Measurements from ENCODE around the gene TMX1.

Gene TMX1

GRCh38 chr14:51242545-51243490 is 2.8 kb downstream of the TMX1 start:
- DNase-seq (ENCODE audit: low spot score): no peak

DNA sequence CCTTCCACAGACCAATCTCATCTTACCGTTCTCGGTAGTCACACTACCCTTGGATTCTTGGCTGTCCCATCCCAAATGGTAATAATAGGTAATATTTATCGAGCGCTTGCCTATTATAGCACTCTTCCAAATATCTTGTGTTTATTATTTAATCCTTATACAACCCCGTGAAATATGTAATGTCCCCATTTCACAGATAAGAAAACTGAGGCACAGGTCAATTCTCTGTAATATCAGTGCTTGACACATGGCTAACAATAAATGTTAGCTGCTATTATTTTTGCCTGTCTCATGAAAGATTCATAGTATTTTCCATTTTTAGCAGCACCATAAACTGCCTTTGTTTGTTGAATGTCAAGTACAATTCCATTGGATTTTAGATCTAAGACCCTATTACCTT is 4.5 kb downstream of the TMX1 start:
- no peak for DNase-seq (ENCODE audit: low spot score)

- DNase-seq (ENCODE audit: low spot score): no peak
Measured at GRCh38 chr14:51246032-51246431, 6.0 kb downstream of the TMX1 start.

- no peak for DNase-seq (ENCODE audit: low spot score)
Measured at GRCh38 chr14:51248016-51248987, 8.3 kb downstream of the TMX1 start.

- no peak for DNase-seq (ENCODE audit: low spot score)
Measured at GRCh38 chr14:51251486-51251885, 11.4 kb downstream of the TMX1 start.

DNA sequence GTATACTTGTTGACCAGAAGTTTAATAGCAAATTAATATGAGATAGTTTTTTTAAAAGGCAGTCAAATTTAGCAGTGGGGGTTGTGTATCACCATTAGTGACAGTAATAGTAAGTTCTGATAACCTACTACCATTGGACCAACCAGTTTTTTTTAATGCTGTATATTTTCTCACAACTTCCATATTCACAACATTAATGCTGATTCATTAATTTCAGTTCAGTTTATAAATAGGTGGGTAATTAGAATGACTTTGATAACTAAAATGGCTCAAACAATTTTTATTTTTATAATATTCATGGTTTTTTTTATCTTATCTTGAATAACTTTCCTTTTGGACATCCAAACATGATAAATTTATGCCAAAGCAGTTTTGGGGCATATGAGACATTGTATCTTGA is 13.8 kb downstream of the TMX1 start:
- no peak for DNase-seq (ENCODE audit: low spot score)

DNA sequence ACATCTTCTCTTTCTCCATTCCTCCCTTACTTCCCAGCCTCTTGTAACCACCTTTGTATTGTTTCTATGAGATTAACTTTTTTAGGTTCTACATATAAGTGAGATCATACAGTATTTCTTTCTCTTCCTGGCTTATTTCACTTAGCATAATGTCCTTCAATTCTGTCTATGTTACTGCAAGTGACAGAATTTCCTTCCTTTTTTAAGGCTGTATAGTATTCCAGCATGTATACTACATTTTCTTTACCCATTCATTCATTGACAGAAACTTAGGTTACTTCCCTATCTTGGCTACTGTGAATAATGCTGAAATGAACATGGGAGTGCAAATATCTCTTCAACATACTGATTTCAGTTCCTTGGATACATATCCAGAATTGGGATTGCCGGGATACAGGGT is 18.2 kb downstream of the TMX1 start:
- DNase-seq (ENCODE audit: low spot score): no peak

DNA sequence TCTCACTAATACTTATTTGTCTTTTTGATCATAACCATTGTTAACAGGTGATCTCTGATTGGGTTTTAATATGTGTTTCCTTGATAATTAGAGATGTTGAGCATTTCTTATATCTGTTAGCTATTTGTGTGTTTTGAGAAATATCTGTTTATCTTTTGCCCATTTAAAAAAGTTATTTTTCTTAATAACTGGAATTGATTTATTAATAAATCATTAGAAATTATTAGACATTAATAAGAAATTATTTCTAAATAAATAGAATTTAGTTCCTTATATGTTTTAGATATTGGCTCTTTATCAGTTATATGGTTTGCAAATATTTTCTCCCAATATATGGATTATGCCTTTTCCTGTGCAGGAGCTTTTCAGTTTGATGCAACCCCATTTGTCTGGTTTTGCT is 18.7 kb downstream of the TMX1 start:
- DNase-seq (ENCODE audit: low spot score): no peak

GRCh38 chr14:51260225-51260624 is 20.2 kb downstream of the TMX1 start:
- DNase-seq (ENCODE audit: low spot score): no peak

- DNase-seq (ENCODE audit: low spot score): no peak
Measured at GRCh38 chr14:51261151-51261550, 21.1 kb downstream of the TMX1 start.

GRCh38 chr14:51262868-51263267 is 22.8 kb downstream of the TMX1 start:
- no peak for DNase-seq (ENCODE audit: low spot score)

DNA sequence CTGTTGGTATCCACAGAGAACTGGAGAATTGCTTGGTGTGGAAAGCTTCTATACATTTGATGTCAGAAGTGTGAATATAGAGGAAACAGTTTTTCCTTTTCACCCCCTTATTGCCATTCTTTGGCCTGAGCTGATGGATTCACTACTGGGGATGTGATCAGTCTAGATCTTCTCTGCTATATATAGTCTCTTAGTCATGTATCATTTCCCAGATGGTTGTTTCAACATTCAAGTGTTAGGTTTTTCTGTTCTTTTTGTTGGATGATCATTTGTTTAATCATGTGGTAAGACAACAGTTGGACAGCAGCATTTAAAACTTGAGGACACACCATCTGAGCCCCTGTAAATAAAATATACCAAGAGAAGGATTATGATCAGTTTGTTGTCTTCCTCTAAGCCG is 29.6 kb downstream of the TMX1 start:
- no peak for DNase-seq (ENCODE audit: low spot score)

- DNase-seq (ENCODE audit: low spot score): no peak
Measured at GRCh38 chr14:51276605-51277004, 36.6 kb downstream of the TMX1 start.

GRCh38 chr14:51277753-51278415 is 37.8 kb downstream of the TMX1 start:
- DNase-seq (ENCODE audit: low spot score): no peak

GRCh38 chr14:51282517-51282916 is 42.5 kb downstream of the TMX1 start:
- DNase-seq (ENCODE audit: low spot score): no peak

DNA sequence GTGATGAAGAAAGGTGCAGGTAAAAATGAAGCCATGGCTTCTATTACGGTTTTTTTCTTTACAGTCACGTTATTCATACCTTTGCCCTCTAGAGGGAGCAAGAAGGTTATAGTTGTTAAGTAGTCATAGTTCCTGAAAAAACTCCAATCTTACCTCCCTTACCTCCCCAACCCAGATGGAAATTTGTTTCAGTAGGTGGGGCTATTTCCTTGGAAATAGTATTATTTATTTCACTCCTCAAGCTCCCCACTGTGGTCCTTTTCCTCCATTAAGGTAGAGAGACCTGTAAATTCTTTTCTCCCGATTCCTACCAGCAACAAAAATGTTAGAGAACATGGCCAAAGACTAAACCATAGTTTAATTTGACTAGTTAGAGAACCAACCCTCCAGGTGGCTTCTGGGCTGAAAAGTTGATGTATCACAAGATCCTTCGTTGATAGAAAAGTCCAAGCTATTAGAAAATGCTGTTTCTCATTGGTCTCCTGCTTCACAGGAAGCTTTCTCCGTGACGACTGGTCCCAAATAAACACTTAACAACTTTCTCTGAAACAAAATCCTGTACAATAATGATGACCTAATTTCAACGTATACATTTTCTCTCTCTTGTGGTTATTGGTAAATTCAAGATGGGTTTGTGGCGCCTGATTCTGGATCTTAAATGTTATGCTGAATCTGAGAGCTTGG is 43.5 kb downstream of the TMX1 start:
- DNase-seq (ENCODE audit: low spot score): peak; percentile 72

DNA sequence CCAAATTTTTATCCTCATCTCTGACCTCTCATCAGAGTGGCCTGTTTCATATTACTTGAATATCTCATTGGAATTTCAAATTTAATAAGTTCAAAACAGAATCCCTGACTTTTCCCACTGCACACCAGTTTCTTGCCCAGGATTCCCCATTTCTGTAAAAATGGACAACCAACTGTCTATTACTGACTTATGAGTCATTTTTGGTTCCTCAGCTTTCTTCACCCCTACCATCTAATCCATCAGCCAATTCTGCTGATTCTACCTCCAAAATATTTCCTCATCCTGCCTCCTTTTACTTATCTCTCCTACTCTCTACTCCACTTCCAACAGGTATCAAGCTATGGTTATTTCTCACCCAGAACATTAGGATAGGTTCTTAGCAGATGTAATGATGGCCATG is 44.2 kb downstream of the TMX1 start:
- no peak for DNase-seq (ENCODE audit: low spot score)

DNA sequence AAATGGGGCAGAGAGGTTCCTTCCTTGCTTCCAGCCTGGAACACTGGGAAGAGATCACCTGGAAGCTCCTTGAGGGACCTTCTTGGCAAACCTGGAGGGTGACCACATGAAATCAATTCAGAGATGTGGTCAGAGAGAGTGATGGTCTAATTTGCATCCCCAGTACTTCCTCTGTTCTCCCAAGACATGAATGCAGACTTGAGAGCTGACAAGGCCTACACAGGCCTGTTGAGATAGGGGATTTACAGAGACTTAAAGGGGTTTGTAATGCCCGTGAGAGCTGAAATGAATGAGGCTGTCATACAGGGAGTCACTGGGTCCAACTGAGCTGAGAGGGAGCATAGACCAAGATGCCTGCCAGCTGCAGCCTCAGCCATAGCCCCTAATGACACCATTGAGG is 45.1 kb downstream of the TMX1 start:
- DNase-seq (ENCODE audit: low spot score): no peak

- DNase-seq (ENCODE audit: low spot score): no peak
Measured at GRCh38 chr14:51289169-51289568, 49.1 kb downstream of the TMX1 start.

GRCh38 chr14:51290132-51290531 is 50.1 kb downstream of the TMX1 start:
- no peak for DNase-seq (ENCODE audit: low spot score)

DNA sequence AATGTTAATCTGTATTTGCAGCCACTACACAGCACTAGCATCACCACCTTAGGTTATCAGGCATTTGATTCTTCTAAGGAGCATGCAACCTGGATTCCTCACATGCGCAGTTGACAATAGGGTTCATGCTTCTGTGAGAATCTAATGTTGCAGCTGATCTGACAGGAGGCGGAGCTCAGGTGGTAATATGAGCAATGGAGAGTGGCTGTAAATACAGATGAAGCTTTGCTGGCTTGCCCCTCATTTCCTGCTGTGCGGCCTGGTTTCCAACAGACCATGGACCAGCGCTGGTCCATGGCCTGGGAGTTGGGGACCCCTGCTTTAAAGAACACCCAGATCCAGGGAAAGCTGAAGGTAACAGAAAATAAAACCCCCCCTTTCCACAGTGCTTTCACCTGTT is 51.0 kb downstream of the TMX1 start:
- no peak for DNase-seq (ENCODE audit: low spot score)
